HuH-7.5 (cell line): ENCODE results near the gene CACNA2D3.

ENCODE experiments used
- DNase-seq: peaks from one replicate; pipeline ENCODE4 v3.0.0; 2011; ENCODE audit warnings: low spot score

The CACNA2D3 gene

GRCh38 chr3:54171509-54171908, 49.2 kb downstream of the CACNA2D3 start:
- DNase-seq = no peak

GRCh38 chr3:54171951-54172350, 49.6 kb downstream of the CACNA2D3 start:
- DNase-seq = no peak

GRCh38 chr3:54173371-54173770, 51.0 kb downstream of the CACNA2D3 start:
- no peak for DNase-seq

GRCh38 chr3:54176106-54176505, 53.8 kb downstream of the CACNA2D3 start:
- no peak for DNase-seq

GRCh38 chr3:54177816-54178215, 55.5 kb downstream of the CACNA2D3 start:
- no peak for DNase-seq

- no peak for DNase-seq
These were observed 56.0 kb downstream of the CACNA2D3 start for GRCh38 chr3:54178376-54178775.

GRCh38 chr3:54180921-54181320, 58.6 kb downstream of the CACNA2D3 start:
- DNase-seq = no peak

GRCh38 chr3:54182242-54182641, 59.9 kb downstream of the CACNA2D3 start:
- DNase-seq = no peak

GRCh38 chr3:54185740-54186139, 63.4 kb downstream of the CACNA2D3 start:
- DNase-seq = no peak

- DNase-seq = peak; percentile 13
These were observed 65.9 kb downstream of the CACNA2D3 start for GRCh38 chr3:54188176-54188791.

- no peak for DNase-seq
These were observed 68.9 kb downstream of the CACNA2D3 start for GRCh38 chr3:54191220-54191619.

GRCh38 chr3:54192026-54192425, 69.7 kb downstream of the CACNA2D3 start:
- no peak for DNase-seq

GRCh38 chr3:54193093-54193492, 70.7 kb downstream of the CACNA2D3 start:
- no peak for DNase-seq

GRCh38 chr3:54196360-54196991, 74.1 kb downstream of the CACNA2D3 start:
- no peak for DNase-seq

GRCh38 chr3:54197509-54197908, 75.2 kb downstream of the CACNA2D3 start:
- DNase-seq = no peak

- no peak for DNase-seq
These were observed 76.2 kb downstream of the CACNA2D3 start for GRCh38 chr3:54198556-54198955.

GRCh38 chr3:54202054-54202453, 79.7 kb downstream of the CACNA2D3 start:
- no peak for DNase-seq

- DNase-seq = no peak
These were observed 80.4 kb downstream of the CACNA2D3 start for GRCh38 chr3:54202651-54203248.

- no peak for DNase-seq
These were observed 84.5 kb downstream of the CACNA2D3 start for GRCh38 chr3:54206874-54207273.

GRCh38 chr3:54211097-54211496, 88.7 kb downstream of the CACNA2D3 start:
- no peak for DNase-seq

GRCh38 chr3:54212723-54213122, 90.4 kb downstream of the CACNA2D3 start:
- no peak for DNase-seq

GRCh38 chr3:54213907-54214306, 91.6 kb downstream of the CACNA2D3 start:
- DNase-seq = no peak

GRCh38 chr3:54214845-54215244, 92.5 kb downstream of the CACNA2D3 start:
- no peak for DNase-seq

- DNase-seq = no peak
These were observed 93.2 kb downstream of the CACNA2D3 start for GRCh38 chr3:54215521-54215920.
